GM21423 (cell line): ENCODE measurements around the gene SLC43A2.
"Not testable (repeated sequence)": the region's sequence is repeated elsewhere in the genome, so short reads cannot be mapped to it uniquely, and the experiment has no call there.

Source experiments
- ATAC-seq: cut with Tn5 transposase; IDR thresholded peaks from one replicate; pipeline ENCODE4 v1.9.1; 2021; ENCODE audit warnings: mild to moderate bottlenecking, moderate library complexity; ENCODE audit not compliant: unreplicated experiment

The SLC43A2 gene

GRCh38 chr17:1590747-1591473 is 37.7 kb downstream of the SLC43A2 start:
- no peak for ATAC-seq

GRCh38 chr17:1590029-1590746 is 38.4 kb downstream of the SLC43A2 start:
- no peak for ATAC-seq

- ATAC-seq = no peak
These were observed 39.6 kb downstream of the SLC43A2 start for GRCh38 chr17:1588821-1589585.

GRCh38 chr17:1584167-1584566 is 44.5 kb downstream of the SLC43A2 start:
- ATAC-seq = no peak

GRCh38 chr17:1583556-1583955 is 45.1 kb downstream of the SLC43A2 start:
- no peak for ATAC-seq

GRCh38 chr17:1582374-1582773 is 46.3 kb downstream of the SLC43A2 start:
- ATAC-seq = no peak

- ATAC-seq = no peak
These were observed 47.5 kb downstream of the SLC43A2 start for GRCh38 chr17:1580979-1581676.

- ATAC-seq = no peak
These were observed 50.6 kb downstream of the SLC43A2 start for GRCh38 chr17:1578029-1578428.

GRCh38 chr17:1577583-1578013 is 51.0 kb downstream of the SLC43A2 start:
- no peak for ATAC-seq

- no peak for ATAC-seq
These were observed 51.5 kb downstream of the SLC43A2 start for GRCh38 chr17:1577182-1577581.

- no peak for ATAC-seq
These were observed 52.1 kb downstream of the SLC43A2 start for GRCh38 chr17:1576500-1576899.

- no peak for ATAC-seq
These were observed 53.8 kb downstream of the SLC43A2 start for GRCh38 chr17:1574697-1575471.

- peak; percentile 50 for ATAC-seq
These were observed 54.5 kb downstream of the SLC43A2 start for GRCh38 chr17:1573932-1574696.

- ATAC-seq = not testable (repeated sequence)
These were observed 56.0 kb downstream of the SLC43A2 start for GRCh38 chr17:1572646-1573045.

- no peak for ATAC-seq
These were observed 57.3 kb downstream of the SLC43A2 start for GRCh38 chr17:1571341-1571704.

- no peak for ATAC-seq
These were observed 59.5 kb downstream of the SLC43A2 start for GRCh38 chr17:1568950-1569810.

- ATAC-seq = no peak
These were observed 62.0 kb downstream of the SLC43A2 start for GRCh38 chr17:1566505-1567199.

GRCh38 chr17:1565877-1566276 is 62.8 kb downstream of the SLC43A2 start:
- no peak for ATAC-seq
